SK-N-SH (cell line): ENCODE measurements around the gene ACACB.

ENCODE experiments used
- FOSL2 ChIP-seq: IDR thresholded peaks from 2 replicates; pipeline ENCODE4 v1.4.0; 2012; ENCODE audit warnings: low read depth, mild to moderate bottlenecking, moderate library complexity, borderline replicate concordance
- FOXM1 ChIP-seq: IDR thresholded peaks from 2 replicates; pipeline ENCODE4 v1.4.0; 2012; ENCODE audit warnings: low read depth, mild to moderate bottlenecking
- POLR2AphosphoS5 ChIP-seq: IDR thresholded peaks from 2 replicates; pipeline ENCODE4 v1.6.1; 2012; ENCODE audit warnings: low read depth, low read length
- RAD21 ChIP-seq: IDR thresholded peaks from 2 replicates; pipeline ENCODE4 v1.6.1; 2012; ENCODE audit warnings: mild to moderate bottlenecking, low read length
- SIN3A ChIP-seq: IDR thresholded peaks from 2 replicates; pipeline ENCODE4 v1.6.1; 2012; ENCODE audit warnings: low read depth, mild to moderate bottlenecking, low read length, moderate library complexity, borderline replicate concordance
- TAF1 ChIP-seq: IDR thresholded peaks from 2 replicates; pipeline ENCODE4 v1.6.1; 2012; ENCODE audit warnings: low read depth, mild to moderate bottlenecking, low read length, moderate library complexity, borderline replicate concordance
- TEAD4 ChIP-seq: IDR thresholded peaks from 2 replicates; pipeline ENCODE4 v1.4.0; 2012; ENCODE audit warnings: mild to moderate bottlenecking, borderline replicate concordance; ENCODE audit not compliant: insufficient read depth
- YY1 ChIP-seq: IDR thresholded peaks from 2 replicates; pipeline ENCODE4 v1.4.0; 2012; ENCODE audit warnings: low read depth, mild to moderate bottlenecking
- TF ChIP-seq, protein P1 (sequence below): fragments of 200-600 bp; sonication (generic); IDR thresholded peaks from 2 replicates; pipeline ENCODE4 v1.6.1; 2017; ENCODE audit warnings: antibody characterized with exemption, mild to moderate bottlenecking, moderate library complexity
- TF ChIP-seq, protein P2 (sequence below): fragments of 150-350 bp; IDR thresholded peaks from 2 replicates; pipeline ENCODE4 v1.6.1; 2016; ENCODE audit warnings: mild to moderate bottlenecking, low read depth, low read length

DNA sequence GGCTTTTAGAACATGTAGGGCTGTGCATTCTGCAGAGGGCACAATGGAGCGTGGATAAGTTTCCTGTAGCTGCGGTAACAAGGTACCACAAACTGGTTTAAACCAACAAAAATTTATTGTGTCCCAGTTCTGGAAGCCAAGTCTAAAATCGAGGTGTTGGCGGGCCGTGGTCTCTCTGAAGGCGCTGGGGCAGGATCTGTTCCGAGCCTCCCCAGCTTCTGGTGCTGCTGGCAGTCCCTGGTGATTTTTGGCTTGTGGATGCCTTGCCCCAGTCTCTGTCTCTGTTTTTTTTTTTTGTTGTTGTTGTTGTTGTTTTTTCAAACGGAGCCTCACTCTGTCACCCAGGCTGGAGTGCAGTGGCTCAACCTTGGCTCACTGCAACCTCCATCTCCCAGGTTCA is 77.5 kb downstream of the ACACB start:
- TF ChIP-seq, protein P1, sequence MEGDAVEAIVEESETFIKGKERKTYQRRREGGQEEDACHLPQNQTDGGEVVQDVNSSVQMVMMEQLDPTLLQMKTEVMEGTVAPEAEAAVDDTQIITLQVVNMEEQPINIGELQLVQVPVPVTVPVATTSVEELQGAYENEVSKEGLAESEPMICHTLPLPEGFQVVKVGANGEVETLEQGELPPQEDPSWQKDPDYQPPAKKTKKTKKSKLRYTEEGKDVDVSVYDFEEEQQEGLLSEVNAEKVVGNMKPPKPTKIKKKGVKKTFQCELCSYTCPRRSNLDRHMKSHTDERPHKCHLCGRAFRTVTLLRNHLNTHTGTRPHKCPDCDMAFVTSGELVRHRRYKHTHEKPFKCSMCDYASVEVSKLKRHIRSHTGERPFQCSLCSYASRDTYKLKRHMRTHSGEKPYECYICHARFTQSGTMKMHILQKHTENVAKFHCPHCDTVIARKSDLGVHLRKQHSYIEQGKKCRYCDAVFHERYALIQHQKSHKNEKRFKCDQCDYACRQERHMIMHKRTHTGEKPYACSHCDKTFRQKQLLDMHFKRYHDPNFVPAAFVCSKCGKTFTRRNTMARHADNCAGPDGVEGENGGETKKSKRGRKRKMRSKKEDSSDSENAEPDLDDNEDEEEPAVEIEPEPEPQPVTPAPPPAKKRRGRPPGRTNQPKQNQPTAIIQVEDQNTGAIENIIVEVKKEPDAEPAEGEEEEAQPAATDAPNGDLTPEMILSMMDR, result no peak
- TF ChIP-seq FOXM1, result no peak
- TF ChIP-seq TEAD4, result no peak
- no peak for TF ChIP-seq RAD21
- TF ChIP-seq, protein P2, sequence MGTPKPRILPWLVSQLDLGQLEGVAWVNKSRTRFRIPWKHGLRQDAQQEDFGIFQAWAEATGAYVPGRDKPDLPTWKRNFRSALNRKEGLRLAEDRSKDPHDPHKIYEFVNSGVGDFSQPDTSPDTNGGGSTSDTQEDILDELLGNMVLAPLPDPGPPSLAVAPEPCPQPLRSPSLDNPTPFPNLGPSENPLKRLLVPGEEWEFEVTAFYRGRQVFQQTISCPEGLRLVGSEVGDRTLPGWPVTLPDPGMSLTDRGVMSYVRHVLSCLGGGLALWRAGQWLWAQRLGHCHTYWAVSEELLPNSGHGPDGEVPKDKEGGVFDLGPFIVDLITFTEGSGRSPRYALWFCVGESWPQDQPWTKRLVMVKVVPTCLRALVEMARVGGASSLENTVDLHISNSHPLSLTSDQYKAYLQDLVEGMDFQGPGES, result no peak
- TF ChIP-seq TAF1, result no peak
- TF ChIP-seq FOSL2, result no peak
- TF ChIP-seq SIN3A, result no peak
- TF ChIP-seq YY1, result no peak
- no peak for TF ChIP-seq POLR2AphosphoS5
